Suprapubic skin (tissue), 4 donors: ENCODE data around the gene TEP1. TPM values are rescaled to one million over a fixed set of nuclear protein-coding genes. Genes with fewer than 3 reads are reported as not detected.

Source experiments
- DNase-seq, 2 donors: peaks; one replicate each; pipeline ENCODE4 v3.0.0-alpha.2; 2019; ENCODE audit warnings: low spot score in 2 of 2
- H3K27ac ChIP-seq: fragments of 200-600 bp; sonication (generic); one replicate; pipeline ENCODE4 v1.5.1; 2019
- H3K27me3 ChIP-seq: fragments of 200-600 bp; sonication (generic); one replicate; pipeline ENCODE4 v1.5.1; 2019
- H3K36me3 ChIP-seq: fragments of 200-600 bp; sonication (generic); one replicate; pipeline ENCODE4 v1.5.1; 2019
- H3K4me1 ChIP-seq: fragments of 200-600 bp; sonication (generic); one replicate; pipeline ENCODE4 v1.5.1; 2019
- H3K4me3 ChIP-seq: fragments of 200-600 bp; sonication (generic); one replicate; pipeline ENCODE4 v1.5.1; 2019; ENCODE audit warnings: mild to moderate bottlenecking
- H3K9me3 ChIP-seq: fragments of 200-600 bp; sonication (generic); one replicate; pipeline ENCODE4 v1.5.1; 2019
- EP300 ChIP-seq: sonication (generic); formaldehyde crosslinking; IDR thresholded peaks from one replicate; pipeline ENCODE4 v1.6.1; 2017; ENCODE audit warnings: antibody characterized with exemption
- POLR2A ChIP-seq, 2 donors: fragments of 450-650 bp; IDR thresholded peaks; one replicate each; pipeline ENCODE4 v1.6.1; 2017; ENCODE audit warnings: antibody characterized with exemption in 2 of 2, mild to moderate bottlenecking in 2 of 2, moderate library complexity in 2 of 2
- POLR2AphosphoS5 ChIP-seq, 3 donors: sonication (generic); formaldehyde crosslinking; IDR thresholded peaks; one replicate each; pipeline ENCODE4 v1.6.1; 2017; ENCODE audit warnings: antibody characterized with exemption in 3 of 3
- WGBS: methylation state at CpG from one replicate; pipeline ENCODE4 v1.1.5; 2018; 5-methylcytosine and 5-hydroxymethylcytosine counted together
- total RNA-seq, 4 donors: library from RNA; depleted of rRNA; stranded (reverse); fragments of >200 nt; gene quantifications; one replicate each; pipeline ENCODE4 v1.1.0, GENCODE V29; 2016
- TF ChIP-seq, protein P1 (sequence below), 2 donors: fragments of 200-600 bp in 1 of 2; fragments of 450-650 bp in 1 of 2; sonication (generic) in 1 of 2; IDR thresholded peaks; one replicate each; pipeline ENCODE4 v1.5.1; 2016 to 2019; ENCODE audit warnings: antibody characterized with exemption in 2 of 2, mild to moderate bottlenecking in 1 of 2, moderate library complexity in 1 of 2

The TEP1 gene
- total RNA-seq, 4 donors from 2014 or later, result 16.3 to 34.0 (median 25.1) TPM

DNA sequence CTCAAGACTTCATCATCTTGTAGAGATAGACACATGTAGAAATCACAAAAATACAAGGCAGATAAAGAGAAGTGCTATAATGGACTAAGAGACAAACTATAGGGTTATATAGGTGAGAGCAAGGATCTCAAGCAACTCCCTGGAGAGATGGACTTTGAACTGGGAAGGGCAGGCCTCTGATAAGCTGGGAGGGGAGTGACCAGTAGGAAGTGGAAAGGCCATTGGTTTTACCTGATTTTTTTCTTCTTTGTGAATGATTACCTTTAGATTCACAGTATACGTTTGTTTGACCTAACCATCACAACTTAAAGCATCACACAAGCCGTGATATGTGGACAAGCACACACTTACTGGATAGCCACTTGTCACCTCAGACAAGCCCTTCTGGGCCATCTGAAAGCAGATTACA, 5.2 kb upstream of the TEP1 start:
- Histone ChIP-seq H3K27me3 (no peaks in the 10 kb centered on the region), H3K4me1 (peaks cover 8% of the 10 kb centered on the region), H3K27ac (no peak overlapping the region), H3K36me3 (no peaks in the 10 kb centered on the region), H3K4me3 (no peak overlapping the region), H3K9me3 (no peaks in the 10 kb centered on the region)
- no peak for TF ChIP-seq EP300
- no peak for TF ChIP-seq POLR2A (IDR thresholded peaks at IDR 0.05)
- TF ChIP-seq, protein P1, sequence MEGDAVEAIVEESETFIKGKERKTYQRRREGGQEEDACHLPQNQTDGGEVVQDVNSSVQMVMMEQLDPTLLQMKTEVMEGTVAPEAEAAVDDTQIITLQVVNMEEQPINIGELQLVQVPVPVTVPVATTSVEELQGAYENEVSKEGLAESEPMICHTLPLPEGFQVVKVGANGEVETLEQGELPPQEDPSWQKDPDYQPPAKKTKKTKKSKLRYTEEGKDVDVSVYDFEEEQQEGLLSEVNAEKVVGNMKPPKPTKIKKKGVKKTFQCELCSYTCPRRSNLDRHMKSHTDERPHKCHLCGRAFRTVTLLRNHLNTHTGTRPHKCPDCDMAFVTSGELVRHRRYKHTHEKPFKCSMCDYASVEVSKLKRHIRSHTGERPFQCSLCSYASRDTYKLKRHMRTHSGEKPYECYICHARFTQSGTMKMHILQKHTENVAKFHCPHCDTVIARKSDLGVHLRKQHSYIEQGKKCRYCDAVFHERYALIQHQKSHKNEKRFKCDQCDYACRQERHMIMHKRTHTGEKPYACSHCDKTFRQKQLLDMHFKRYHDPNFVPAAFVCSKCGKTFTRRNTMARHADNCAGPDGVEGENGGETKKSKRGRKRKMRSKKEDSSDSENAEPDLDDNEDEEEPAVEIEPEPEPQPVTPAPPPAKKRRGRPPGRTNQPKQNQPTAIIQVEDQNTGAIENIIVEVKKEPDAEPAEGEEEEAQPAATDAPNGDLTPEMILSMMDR (IDR thresholded peaks at IDR 0.05), result no peak
- TF ChIP-seq POLR2AphosphoS5 (IDR thresholded peaks at IDR 0.05), result no peak
- 90% methylated on average over 2 of the region's 2 CpGs for WGBS
- no peak for DNase-seq

DNA sequence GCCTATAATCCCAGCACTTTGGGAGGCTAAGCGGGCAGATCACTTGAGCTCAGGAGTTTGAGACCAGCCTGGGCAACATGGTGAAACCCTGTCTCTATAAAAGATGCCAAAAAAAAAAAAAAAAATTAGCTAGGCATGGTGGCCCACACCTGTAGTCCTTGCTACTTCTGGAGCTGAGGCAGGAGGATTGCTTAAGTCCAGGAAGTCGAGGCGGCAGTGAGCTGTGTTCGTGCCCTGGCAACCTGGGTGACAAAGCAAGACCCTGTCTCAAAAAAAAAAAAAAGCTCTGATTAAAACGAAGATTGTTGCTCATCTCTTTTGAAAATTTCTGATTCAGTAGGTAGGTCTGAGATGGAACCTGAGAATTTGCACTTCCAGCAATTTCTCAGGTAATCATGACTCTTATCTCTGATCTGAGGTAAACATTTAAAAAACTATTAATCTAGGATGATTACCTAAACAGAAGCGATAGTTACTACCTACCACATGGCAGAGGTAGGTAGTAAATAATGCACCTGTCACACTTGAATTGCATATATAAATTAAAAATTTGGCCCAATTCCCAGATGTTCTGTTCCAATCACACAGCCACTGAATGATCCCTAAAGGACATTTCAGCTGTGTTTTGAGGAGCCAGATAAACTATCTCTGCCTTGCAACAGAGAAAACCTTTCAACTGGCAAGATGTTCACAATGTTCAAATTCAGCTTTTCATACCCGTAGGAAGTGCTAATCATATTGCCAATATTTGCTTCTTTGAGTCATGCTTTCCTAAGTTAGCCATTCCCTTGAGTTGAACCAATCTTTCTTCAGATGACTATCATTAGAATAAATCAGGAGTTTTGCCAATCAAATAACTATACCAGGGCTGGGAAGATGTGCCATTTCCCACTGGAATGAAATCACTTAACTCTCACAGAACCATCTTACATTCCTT, 4.2 kb upstream of the TEP1 start:
- 54% methylated on average over 7 of the region's 7 CpGs for WGBS
- H3K36me3 ChIP-seq, result no peaks in the 10 kb centered on the region
- H3K4me3 ChIP-seq, result no peak overlapping the region
- DNase-seq, result no peak
- peaks cover 8% of the 10 kb centered on the region for H3K4me1 ChIP-seq
- H3K9me3 ChIP-seq, result no peaks in the 10 kb centered on the region
- H3K27me3 ChIP-seq, result no peaks in the 10 kb centered on the region
- H3K27ac ChIP-seq, result no peak overlapping the region
- TF ChIP-seq, protein P1 (IDR thresholded peaks at IDR 0.05), result no peak
- no peak for TF ChIP-seq POLR2A (IDR thresholded peaks at IDR 0.05)
- no peak for TF ChIP-seq POLR2AphosphoS5 (IDR thresholded peaks at IDR 0.05)
- TF ChIP-seq EP300, result no peak

GRCh38 chr14:20416223-20416622, 2.9 kb upstream of the TEP1 start:
- DNase-seq, result no peak
- WGBS, result 100% methylated on average over 2 of the region's 2 CpGs

DNA sequence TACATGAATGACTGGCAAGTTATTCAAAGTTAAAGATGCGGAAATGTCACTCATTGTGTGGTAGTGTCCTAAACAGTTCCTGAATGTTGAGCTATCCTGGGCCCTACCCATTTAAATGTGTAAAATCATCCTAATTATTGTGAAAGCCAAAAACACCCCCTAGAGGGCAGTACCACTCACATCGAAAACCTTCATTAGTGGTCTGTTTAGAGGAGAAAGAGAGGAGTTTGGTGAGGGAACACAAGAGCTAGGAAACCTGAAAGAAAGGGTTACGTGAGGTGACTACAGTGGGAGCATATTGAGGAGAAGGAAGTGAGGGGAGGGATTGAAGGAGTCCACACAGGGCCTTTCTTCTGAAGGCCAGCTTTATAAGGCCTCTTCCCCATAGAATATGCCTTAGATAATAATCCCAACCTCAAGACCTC, 2.5 kb upstream of the TEP1 start:
- WGBS, result 49% methylated on average over 3 of the region's 3 CpGs
- H3K27ac ChIP-seq, result no peak overlapping the region
- no peak for DNase-seq

More at GRCh38 chr14:20416223-20416622, 2.9 kb upstream of the TEP1 start:
- H3K4me3 ChIP-seq, result no peak overlapping the region
- H3K4me1 ChIP-seq, result peaks cover 21% of the 10 kb centered on the region
- no peak overlapping the region for H3K27ac ChIP-seq
- no peaks in the 10 kb centered on the region for H3K36me3 ChIP-seq
- no peaks in the 10 kb centered on the region for H3K27me3 ChIP-seq
- TF ChIP-seq POLR2A (IDR thresholded peaks at IDR 0.05), result no peak
- no peak for TF ChIP-seq POLR2AphosphoS5 (IDR thresholded peaks at IDR 0.05)
- no peak for TF ChIP-seq EP300
- TF ChIP-seq, protein P1 (IDR thresholded peaks at IDR 0.05), result no peak
- no peaks in the 10 kb centered on the region for H3K9me3 ChIP-seq

GRCh38 chr14:20413744-20414082, 412 bp upstream of the TEP1 start:
- no peaks in the 10 kb centered on the region for H3K36me3 ChIP-seq
- H3K27me3 ChIP-seq, result no peaks in the 10 kb centered on the region
- peaks cover 22% of the 10 kb centered on the region for H3K4me1 ChIP-seq
- TF ChIP-seq, protein P1 (IDR thresholded peaks at IDR 0.05), result no peak
- TF ChIP-seq POLR2AphosphoS5 (IDR thresholded peaks at IDR 0.05), result no peak
- TF ChIP-seq POLR2A (IDR thresholded peaks at IDR 0.05), result no peak
- no peak for TF ChIP-seq EP300
- 2% methylated on average over 9 of the region's 9 CpGs for WGBS
- H3K27ac ChIP-seq, result peak overlapping the region; percentile 96
- DNase-seq, result no peak
- no peaks in the 10 kb centered on the region for H3K9me3 ChIP-seq
- peak overlapping the region; percentile 78 for H3K4me3 ChIP-seq

More for the DNA sequence above, 2.5 kb upstream of the TEP1 start:
- no peak for TF ChIP-seq EP300
- TF ChIP-seq, protein P1 (IDR thresholded peaks at IDR 0.05), result peak; percentile 12 to 37
- peaks cover 22% of the 10 kb centered on the region for H3K4me1 ChIP-seq
- H3K4me3 ChIP-seq, result no peak overlapping the region
- no peaks in the 10 kb centered on the region for H3K36me3 ChIP-seq
- H3K27me3 ChIP-seq, result no peaks in the 10 kb centered on the region
- H3K9me3 ChIP-seq, result no peaks in the 10 kb centered on the region
